Stimulated activated naive B cell treated with anti-CD40 and anti-IgM and Interleukin-4, amounts not matched to agents 10 μg/mL and 1 μg/mL and 100 μg/mL, for 72 hours (primary cell): ENCODE results near the gene TK2.
A peak's percentile ranks its signal among the peaks of the same experiment; 100 is the strongest.

Experiments
- ATAC-seq, 2 donors: fragments of 150-1000 bp; cut with Tn5 transposase; replicated peaks; 2 replicates each; pipeline ENCODE4 v1.10.0; 2021; ENCODE audit warnings: moderate library complexity in 1 of 2
- DNase-seq: peaks from one replicate; pipeline ENCODE4 v3.0.0; 2021
- H3K27ac Mint-ChIP-seq: one replicate; pipeline ENCODE4 v1.8.0; 2022; ENCODE audit warnings: mild to moderate bottlenecking, mixed read lengths
- H3K27me3 Mint-ChIP-seq, 2 donors: one replicate each; pipeline ENCODE4 v1.8.0; 2022; ENCODE audit warnings: mixed read lengths in 2 of 2
- H3K36me3 Mint-ChIP-seq, 2 donors: one replicate each; pipeline ENCODE4 v1.8.0; 2022; ENCODE audit warnings: mixed read lengths in 2 of 2, mild to moderate bottlenecking in 1 of 2
- H3K4me1 Mint-ChIP-seq, 2 donors: one replicate each; pipeline ENCODE4 v1.8.0; 2022; ENCODE audit warnings: mixed read lengths in 2 of 2, mild to moderate bottlenecking in 1 of 2
- H3K4me3 Mint-ChIP-seq, 2 donors: one replicate each; pipeline ENCODE4 v1.8.0; 2022; ENCODE audit warnings: mild to moderate bottlenecking in 2 of 2, mixed read lengths in 2 of 2, moderate library complexity in 1 of 2
- H3K9me3 Mint-ChIP-seq, 2 donors: one replicate each; pipeline ENCODE4 v1.8.0; 2022; ENCODE audit warnings: mixed read lengths in 2 of 2, mild to moderate bottlenecking in 1 of 2

TK2 gene

DNA sequence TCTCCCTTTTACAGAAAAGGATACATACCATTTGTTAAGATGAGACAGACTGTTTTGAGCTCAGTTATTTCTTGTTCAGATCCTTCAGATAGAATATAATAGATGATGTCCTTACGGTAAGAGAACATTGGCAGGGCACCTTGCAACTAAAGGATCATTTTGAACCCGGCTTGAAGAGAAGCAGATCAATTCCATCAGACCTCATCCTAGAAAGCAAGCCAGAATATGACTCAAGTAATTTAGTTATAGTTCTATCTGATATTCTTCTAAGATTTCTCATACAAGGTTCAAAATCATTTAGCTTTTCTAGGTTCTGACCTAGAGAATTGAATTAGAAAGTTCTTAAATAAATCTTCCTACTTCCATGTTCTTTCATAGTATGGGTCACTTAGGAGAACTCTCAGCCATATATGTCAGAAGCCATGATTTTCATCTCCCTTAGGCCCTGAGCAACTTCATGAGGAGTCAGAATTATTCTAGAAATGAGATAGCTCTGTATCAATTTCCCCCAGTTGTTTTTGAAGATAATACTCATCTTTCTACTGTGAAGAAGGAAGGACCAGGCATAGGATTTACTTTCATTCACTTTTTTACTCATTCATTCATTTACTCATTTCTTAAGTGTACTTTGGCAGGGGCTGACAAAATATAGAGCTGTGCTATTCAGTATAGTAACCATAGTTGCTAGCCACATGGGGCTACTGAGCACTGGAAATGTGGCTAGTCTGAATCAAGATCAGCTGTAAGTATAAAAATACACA lies 13.8 kb upstream of the TK2 start:
- Mint-ChIP-seq H3K36me3 (peaks cover 27 to 45% of the 10 kb centered on the region in 2 donors), H3K27ac (no peak overlapping the region), H3K4me3 (no peak overlapping the region), H3K27me3 (no peaks in the 10 kb centered on the region), H3K4me1 (peaks cover 15 to 19% of the 10 kb centered on the region in 2 donors), H3K9me3 (no peaks in the 10 kb centered on the region)
- DNase-seq (no peak), ATAC-seq (peak; percentile 58 to 74)

DNA sequence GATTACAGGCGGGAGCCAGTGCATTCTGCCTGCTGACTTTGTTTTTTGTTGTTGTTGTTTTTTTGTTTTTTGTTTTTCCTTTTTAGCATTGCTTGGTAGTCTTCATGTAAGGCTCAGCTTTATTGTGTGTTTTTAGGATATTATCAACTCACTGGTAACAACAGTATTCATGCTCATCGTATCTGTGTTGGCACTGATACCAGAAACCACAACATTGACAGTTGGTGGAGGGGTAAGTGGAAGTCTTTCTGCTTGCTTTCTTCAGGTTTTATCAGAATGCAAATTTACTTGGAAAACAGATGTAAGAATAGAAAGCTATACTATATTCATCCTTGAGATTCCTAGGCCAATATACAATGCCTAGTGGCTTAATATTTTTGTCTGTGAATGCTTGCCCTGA lies 13.1 kb upstream of the TK2 start:
- no peak for ATAC-seq
- Mint-ChIP-seq H3K36me3 (peaks cover 27 to 45% of the 10 kb centered on the region in 2 donors), H3K4me1 (peaks cover 15 to 19% of the 10 kb centered on the region in 2 donors)

DNA sequence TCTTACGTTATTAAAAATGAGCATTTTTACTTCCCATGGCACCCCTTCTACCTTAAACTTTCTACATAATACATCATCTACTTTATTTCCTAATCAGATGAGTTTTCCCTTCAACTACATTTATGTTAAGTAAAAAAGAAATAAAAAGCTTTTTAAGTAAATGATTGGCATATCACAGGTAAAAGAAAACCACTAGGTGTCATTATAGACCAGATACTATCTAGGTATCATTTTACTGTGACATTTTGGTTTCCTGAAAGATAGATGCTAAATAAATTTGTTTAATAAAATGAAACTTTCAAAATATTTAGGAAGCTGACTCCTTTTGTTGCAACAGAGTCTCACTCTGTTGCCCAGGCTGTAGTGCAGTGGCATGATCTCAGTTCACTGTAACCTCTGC lies 12.5 kb upstream of the TK2 start:
- Mint-ChIP-seq H3K27me3 (no peaks in the 10 kb centered on the region), H3K9me3 (no peaks in the 10 kb centered on the region), H3K4me1 (peaks cover 18 to 22% of the 10 kb centered on the region in 2 donors), H3K36me3 (peaks cover 28 to 43% of the 10 kb centered on the region in 2 donors), H3K27ac (no peak overlapping the region), H3K4me3 (no peak overlapping the region)
- ATAC-seq (no peak), DNase-seq (no peak)

More for the DNA sequence above, 13.1 kb upstream of the TK2 start:
- H3K4me3 Mint-ChIP-seq: no peak overlapping the region
- H3K27me3 Mint-ChIP-seq: no peaks in the 10 kb centered on the region
- no peak for DNase-seq
- H3K27ac Mint-ChIP-seq: no peak overlapping the region
- no peaks in the 10 kb centered on the region for H3K9me3 Mint-ChIP-seq

DNA sequence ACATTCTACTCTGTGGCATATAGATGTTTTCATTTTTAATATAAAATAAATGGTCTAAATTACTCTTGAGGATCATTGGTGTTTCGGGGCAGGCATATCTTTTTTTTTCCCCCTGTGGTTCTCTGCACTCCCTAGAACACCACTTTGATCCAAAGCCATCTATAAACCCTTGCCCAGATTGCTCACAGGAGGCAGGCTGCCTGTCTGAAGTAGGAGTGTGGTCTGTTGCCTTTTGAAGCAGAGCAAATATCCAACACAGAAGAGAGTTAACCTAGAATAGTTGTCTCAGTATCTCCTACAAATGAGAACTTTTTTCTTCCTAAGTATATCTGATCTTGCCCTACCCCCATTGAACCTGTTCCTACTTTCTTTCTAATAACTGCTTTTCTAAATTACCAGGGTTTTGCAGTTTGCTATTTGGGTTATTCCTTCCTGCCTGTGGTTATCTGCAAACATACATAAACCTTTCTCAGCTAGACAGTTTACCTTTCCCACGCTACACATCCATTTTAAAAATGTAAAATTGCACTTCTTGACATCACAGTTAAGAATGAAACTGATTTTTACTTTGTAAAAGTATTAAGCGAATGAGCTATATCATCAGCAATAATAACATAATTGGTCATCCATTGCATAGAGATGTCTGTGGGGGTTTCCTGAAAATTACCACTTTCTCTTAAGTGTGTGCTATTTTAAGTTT lies 11.6 kb upstream of the TK2 start:
- DNase-seq (no peak), ATAC-seq (no peak)
- no peak overlapping the region for H3K4me3 Mint-ChIP-seq
- H3K4me1 Mint-ChIP-seq: peaks cover 21 to 22% of the 10 kb centered on the region in 2 donors
- no peak overlapping the region for H3K27ac Mint-ChIP-seq
- no peaks in the 10 kb centered on the region for H3K27me3 Mint-ChIP-seq
- H3K36me3 Mint-ChIP-seq: peaks cover 21 to 36% of the 10 kb centered on the region in 2 donors
- H3K9me3 Mint-ChIP-seq: no peaks in the 10 kb centered on the region

DNA sequence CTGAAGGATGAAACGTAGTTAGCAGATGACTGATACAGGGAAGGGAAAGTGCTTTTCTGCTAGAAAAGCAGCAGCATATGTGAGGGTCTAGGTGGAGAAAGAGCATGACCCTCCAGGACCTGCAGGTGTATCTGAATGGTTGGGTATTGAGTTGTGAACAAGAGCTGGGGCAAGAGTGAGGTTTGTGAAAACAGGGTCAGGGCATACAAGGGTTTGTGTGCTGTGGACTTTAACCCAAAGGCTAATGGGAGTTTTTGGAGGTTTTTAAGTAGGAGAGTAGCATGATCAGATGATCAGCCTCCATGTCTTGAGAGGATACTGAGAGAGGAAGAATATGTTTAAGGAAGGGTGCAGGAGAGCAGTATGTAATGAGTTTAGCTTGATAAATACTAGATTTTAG lies 10.2 kb upstream of the TK2 start:
- Mint-ChIP-seq H3K27ac (no peak overlapping the region), H3K4me1 (peaks cover 34 to 35% of the 10 kb centered on the region in 2 donors)

DNA sequence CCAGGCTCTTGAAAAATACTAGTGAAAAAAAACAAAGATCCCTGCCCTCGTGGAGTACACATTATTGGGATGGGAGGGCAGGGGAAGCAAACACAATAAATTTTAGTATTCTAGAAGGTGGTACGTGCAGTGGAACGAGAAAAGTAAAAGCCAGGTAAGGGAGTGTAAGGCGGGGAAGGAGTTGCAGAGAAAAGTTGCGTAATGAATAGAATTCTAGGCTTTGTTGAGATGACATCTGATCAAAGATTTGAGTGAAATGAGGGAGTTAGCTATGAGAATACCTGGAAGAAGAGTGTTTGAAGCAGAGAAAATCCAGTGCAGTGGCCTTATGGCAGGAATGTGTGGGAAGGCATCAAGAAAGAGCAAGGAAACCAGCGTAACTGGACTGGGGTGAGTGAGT lies 4.6 kb upstream of the TK2 start:
- Mint-ChIP-seq H3K27me3 (peaks cover 0 to 5% of the 10 kb centered on the region in 2 donors), H3K9me3 (peaks cover 0 to 2% of the 10 kb centered on the region in 2 donors), H3K4me3 (no peak overlapping the region), H3K27ac (no peak overlapping the region), H3K36me3 (peaks cover 13 to 32% of the 10 kb centered on the region in 2 donors), H3K4me1 (peaks cover 49 to 63% of the 10 kb centered on the region in 2 donors)
- ATAC-seq (no peak), DNase-seq (no peak)

More for the DNA sequence above, 10.2 kb upstream of the TK2 start:
- ATAC-seq (no peak), DNase-seq (no peak)
- H3K27me3 Mint-ChIP-seq: no peaks in the 10 kb centered on the region
- H3K9me3 Mint-ChIP-seq: no peaks in the 10 kb centered on the region
- H3K36me3 Mint-ChIP-seq: peaks cover 20 to 41% of the 10 kb centered on the region in 2 donors
- H3K4me3 Mint-ChIP-seq: no peak overlapping the region

DNA sequence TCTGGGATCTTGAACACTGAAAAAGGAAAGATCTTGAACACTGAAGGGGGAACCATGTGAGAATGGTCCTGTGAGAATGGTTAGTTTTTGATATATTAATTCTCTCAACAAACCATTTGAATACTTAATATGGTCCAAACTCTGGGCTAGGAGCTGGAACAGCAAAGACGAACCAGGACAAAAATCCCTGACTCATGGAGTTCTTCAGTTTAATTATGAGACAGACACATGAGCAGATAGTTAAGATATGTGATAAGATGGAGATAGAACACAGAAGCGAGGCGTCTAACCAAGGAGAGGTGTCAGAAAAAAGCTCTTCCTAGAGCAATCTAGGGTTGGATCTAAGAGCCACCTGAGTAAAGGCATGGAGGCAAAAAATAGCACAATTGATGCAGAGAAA lies 4.1 kb upstream of the TK2 start:
- peaks cover 0 to 2% of the 10 kb centered on the region in 2 donors for H3K9me3 Mint-ChIP-seq
- DNase-seq (no peak), ATAC-seq (no peak)
- peaks cover 13 to 31% of the 10 kb centered on the region in 2 donors for H3K36me3 Mint-ChIP-seq
- no peak overlapping the region for H3K4me3 Mint-ChIP-seq
- H3K4me1 Mint-ChIP-seq: peaks cover 53 to 67% of the 10 kb centered on the region in 2 donors
- no peak overlapping the region for H3K27ac Mint-ChIP-seq
- H3K27me3 Mint-ChIP-seq: peaks cover 0 to 5% of the 10 kb centered on the region in 2 donors

DNA sequence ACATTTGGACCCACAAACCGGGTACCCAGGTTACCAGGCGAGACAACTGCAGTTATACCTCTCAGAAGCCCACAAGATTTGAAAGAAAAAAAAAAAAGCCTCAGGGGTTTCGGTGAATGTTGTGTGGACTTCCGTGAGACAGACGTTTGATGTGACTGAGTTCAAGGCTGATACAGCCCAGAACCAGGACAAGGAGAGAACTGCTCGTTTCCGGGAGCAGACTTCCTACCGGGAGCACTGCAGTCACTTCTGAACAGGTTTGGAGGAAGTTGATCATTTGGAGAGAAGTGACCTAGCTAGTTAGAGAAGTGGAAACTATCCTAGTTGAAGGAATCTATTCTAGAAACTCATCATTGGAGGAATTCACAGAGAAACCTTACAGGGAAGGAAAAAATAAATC lies 3.3 kb upstream of the TK2 start:
- no peak for ATAC-seq

DNA sequence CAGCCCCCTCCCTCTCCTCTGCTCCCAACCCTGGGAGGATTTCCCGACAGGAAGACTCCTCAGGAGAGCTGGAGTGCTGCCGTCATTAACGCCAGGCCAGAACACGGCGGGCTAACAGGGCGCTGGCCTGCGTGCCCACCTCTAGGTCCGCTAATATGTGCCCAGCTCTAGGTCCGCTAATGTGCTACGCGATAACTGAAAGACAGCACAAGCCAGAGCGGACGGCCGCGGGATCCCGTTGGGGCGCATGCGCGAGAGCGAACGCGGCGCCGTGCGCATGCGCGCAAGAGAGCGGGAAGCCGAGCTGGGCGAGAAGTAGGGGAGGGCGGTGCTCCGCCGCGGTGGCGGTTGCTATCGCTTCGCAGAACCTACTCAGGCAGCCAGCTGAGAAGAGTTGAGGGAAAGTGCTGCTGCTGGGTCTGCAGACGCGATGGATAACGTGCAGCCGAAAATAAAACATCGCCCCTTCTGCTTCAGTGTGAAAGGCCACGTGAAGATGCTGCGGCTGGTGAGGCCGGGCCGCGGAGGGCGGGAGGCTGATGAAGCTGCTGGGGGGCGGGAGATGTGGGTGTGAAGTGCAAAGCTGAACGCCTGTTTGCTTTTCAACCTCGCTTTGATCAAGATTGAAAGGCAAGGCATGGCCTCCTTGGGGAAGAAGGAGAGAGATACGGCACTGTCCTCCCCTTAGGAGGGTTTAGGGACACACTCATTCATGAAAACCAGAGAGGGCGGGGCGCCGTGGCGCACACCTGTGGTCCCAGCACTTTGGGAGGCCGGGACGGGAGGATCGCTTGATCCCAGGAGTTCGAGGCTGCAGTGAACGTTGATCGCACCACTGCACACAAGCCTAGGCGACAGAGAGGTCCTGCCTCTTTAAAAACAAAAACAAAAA lies 2.6 kb upstream of the TK2 start, which contains the start of gene CKLF:
CKLF (plus strand) TSS at position 291 of the 892 bp plus-strand sequence; CDS start at position 431, 140 bp downstream.
- Mint-ChIP-seq H3K27me3 (peaks cover 0 to 5% of the 10 kb centered on the region in 2 donors), H3K4me3 (peak within 1 kb of the TSS; percentile 95 to 97), H3K4me1 (peaks cover 63 to 80% of the 10 kb centered on the region in 2 donors), H3K9me3 (peaks cover 0 to 2% of the 10 kb centered on the region in 2 donors), H3K27ac (peak within 1 kb of the TSS; percentile 97), H3K36me3 (peaks cover 12 to 26% of the 10 kb centered on the region in 2 donors)
- peak; percentile 89 for DNase-seq
- ATAC-seq: peak; percentile 77 to 84

More for the DNA sequence above, 3.3 kb upstream of the TK2 start:
- Mint-ChIP-seq H3K4me1 (peaks cover 59 to 75% of the 10 kb centered on the region in 2 donors), H3K27ac (no peak overlapping the region), H3K4me3 (peak overlapping the region; percentile 95 to 97), H3K36me3 (peaks cover 13 to 29% of the 10 kb centered on the region in 2 donors), H3K9me3 (peaks cover 0 to 2% of the 10 kb centered on the region in 2 donors), H3K27me3 (peaks cover 0 to 5% of the 10 kb centered on the region in 2 donors)
- no peak for DNase-seq

DNA sequence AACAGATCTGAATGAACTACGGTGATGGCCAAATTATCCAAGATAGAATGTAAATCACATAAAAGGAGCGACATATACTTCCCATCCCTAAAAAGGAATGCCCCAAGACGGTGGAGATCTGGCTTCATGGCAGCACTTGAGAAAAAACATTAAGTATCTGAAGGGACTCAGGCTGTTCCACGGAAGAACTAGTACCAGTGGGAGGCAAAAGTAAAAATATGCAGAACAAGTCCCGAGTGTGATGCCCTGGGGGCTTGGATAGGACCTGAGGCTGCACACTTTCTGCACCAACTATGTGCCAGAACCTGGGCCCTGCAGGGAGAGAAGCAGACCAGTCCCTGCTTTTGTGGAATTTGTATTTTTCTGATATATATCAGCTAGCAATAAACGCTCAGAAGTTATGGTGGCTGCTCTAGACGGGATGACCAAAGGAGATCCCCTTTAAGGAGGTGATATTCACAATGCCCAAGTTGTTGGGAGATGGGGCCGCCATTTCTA lies 1.9 kb upstream of the TK2 start:
- no peak for DNase-seq
- H3K4me3 Mint-ChIP-seq: peak overlapping the region; percentile 95 to 97
- peak; percentile 6 to 12 for ATAC-seq
- H3K9me3 Mint-ChIP-seq: peaks cover 0 to 2% of the 10 kb centered on the region in 2 donors
- peak overlapping the region; percentile 97 for H3K27ac Mint-ChIP-seq
- peaks cover 10 to 23% of the 10 kb centered on the region in 2 donors for H3K36me3 Mint-ChIP-seq
- peaks cover 0 to 5% of the 10 kb centered on the region in 2 donors for H3K27me3 Mint-ChIP-seq
- H3K4me1 Mint-ChIP-seq: peaks cover 69 to 83% of the 10 kb centered on the region in 2 donors

DNA sequence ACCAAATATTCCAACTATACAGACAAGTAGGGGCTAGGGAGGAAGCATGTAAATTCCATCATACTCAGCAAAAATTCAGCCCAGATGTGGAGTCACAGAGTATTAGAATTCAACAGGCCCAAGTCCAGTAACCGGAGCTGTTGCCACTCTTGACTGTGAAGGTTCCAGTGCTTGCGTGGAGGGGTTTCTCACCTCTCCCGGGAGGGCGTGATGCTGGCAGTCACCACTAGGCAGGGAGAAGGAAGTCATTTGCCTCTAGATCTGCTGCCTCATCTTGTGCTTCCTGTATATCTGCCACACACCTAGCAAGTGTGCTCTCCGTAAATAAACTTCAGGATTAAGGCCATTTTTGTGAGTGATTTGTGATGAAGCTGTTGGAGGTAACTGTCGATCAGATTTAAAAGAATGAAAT lies 1.4 kb upstream of the TK2 start:
- peak overlapping the region; percentile 97 for H3K27ac Mint-ChIP-seq
- peak; percentile 43 for DNase-seq

DNA sequence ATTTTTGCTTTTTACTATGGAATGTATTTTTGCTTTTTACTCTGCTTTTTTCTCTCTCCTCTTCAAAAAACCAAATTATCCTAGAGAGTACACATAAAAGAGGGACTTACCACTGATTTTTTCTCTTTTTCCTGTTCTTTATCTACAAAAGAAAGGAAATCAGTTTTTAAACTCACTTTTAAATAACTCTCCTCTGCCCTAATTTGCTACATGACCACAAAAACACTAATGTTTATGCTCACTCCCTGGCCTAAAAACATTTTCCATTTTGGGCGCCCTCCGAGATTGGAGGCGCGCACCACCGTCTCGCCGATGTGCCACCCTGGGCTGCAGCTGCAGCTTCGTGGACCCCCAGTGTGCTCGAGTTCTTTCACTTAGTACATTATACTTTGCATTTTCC lies 1.1 kb downstream of the TK2 start:
- peak overlapping the region; percentile 88 for H3K27ac Mint-ChIP-seq
- DNase-seq (no peak), ATAC-seq (no peak)
- peaks cover 4% of the 10 kb centered on the region in 2 donors for H3K36me3 Mint-ChIP-seq
- H3K4me1 Mint-ChIP-seq: peaks cover 59 to 82% of the 10 kb centered on the region in 2 donors
- peaks cover 0 to 5% of the 10 kb centered on the region in 2 donors for H3K27me3 Mint-ChIP-seq
- peaks cover 0 to 2% of the 10 kb centered on the region in 2 donors for H3K9me3 Mint-ChIP-seq
- peak overlapping the region; percentile 77 to 79 for H3K4me3 Mint-ChIP-seq

More for the DNA sequence above, 1.4 kb upstream of the TK2 start:
- H3K36me3 Mint-ChIP-seq: peaks cover 10 to 23% of the 10 kb centered on the region in 2 donors
- peak; percentile 31 to 38 for ATAC-seq
- peaks cover 0 to 2% of the 10 kb centered on the region in 2 donors for H3K9me3 Mint-ChIP-seq
- H3K27me3 Mint-ChIP-seq: peaks cover 0 to 5% of the 10 kb centered on the region in 2 donors
- peak overlapping the region; percentile 95 to 97 for H3K4me3 Mint-ChIP-seq
- H3K4me1 Mint-ChIP-seq: peaks cover 70 to 88% of the 10 kb centered on the region in 2 donors

DNA sequence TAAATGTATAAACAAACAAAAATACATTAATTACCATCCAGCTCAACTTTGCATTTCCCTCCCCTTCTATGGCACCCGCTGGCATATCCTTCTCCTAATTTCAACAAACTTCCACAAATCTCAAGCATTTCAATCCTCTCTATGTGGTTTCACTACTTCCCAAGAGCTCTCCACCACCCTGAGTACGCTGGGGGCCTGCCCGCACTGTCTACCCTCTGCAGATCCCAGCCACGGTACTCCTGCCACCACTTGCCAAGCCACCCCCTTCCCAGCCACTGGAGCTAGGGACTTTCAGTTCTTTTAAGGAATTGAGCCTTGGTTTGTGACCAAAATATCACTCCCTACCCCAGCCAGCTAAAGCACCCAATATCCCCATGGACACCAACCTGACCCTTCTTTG lies 1.9 kb downstream of the TK2 start:
- H3K4me1 Mint-ChIP-seq: peaks cover 56 to 79% of the 10 kb centered on the region in 2 donors
- DNase-seq: no peak
- H3K4me3 Mint-ChIP-seq: no peak overlapping the region
- peak overlapping the region; percentile 43 for H3K27ac Mint-ChIP-seq
- no peak for ATAC-seq
- H3K36me3 Mint-ChIP-seq: peaks cover 2 to 4% of the 10 kb centered on the region in 2 donors
- peaks cover 0 to 5% of the 10 kb centered on the region in 2 donors for H3K27me3 Mint-ChIP-seq
- peaks cover 0 to 2% of the 10 kb centered on the region in 2 donors for H3K9me3 Mint-ChIP-seq
